Activated CD8-positive, alpha-beta T cell treated with anti-CD3 and anti-CD28 coated beads, Interleukin-2, amount 10 ng/mL, durations not matched to agents 7 days and 5 days (primary cell): ENCODE results near the gene PPP3CB. TPM values are rescaled to one million over a fixed set of nuclear protein-coding genes. Genes with fewer than 3 reads are reported as not detected.
"Not testable (repeated sequence)": the region's sequence is repeated elsewhere in the genome, so short reads cannot be mapped to it uniquely, and the experiment has no call there.

Source experiments
- ATAC-seq: fragments of 150-1000 bp; cut with Tn5 transposase; one replicate; pipeline ENCODE4 v1.10.0; 2021; ENCODE audit warnings: moderate library complexity
- CTCF ChIA-PET: fragments of 350-600 bp; sonication (Branson Sonifier 250); formaldehyde crosslinking; loops from one replicate; lab custom pipeline; 2021; ENCODE audit warnings: antibody characterized with exemption; lab: Charles Lee
- POLR2A ChIA-PET: fragments of 350-600 bp; sonication (Branson Sonifier 250); formaldehyde crosslinking; loops from one replicate; lab custom pipeline; 2021; ENCODE audit warnings: antibody characterized with exemption; lab: Charles Lee
- DNase-seq: peaks from one replicate; pipeline ENCODE4 v3.0.0-alpha.2; 2020
- H3K27ac Mint-ChIP-seq: one replicate; pipeline ENCODE4 v1.8.0; 2021; ENCODE audit warnings: mild to moderate bottlenecking, mixed read lengths
- H3K27me3 Mint-ChIP-seq: one replicate; pipeline ENCODE4 v1.8.0; 2021; ENCODE audit warnings: low read depth, mixed read lengths
- H3K36me3 Mint-ChIP-seq: one replicate; pipeline ENCODE4 v1.8.0; 2021; ENCODE audit warnings: low read depth, mixed read lengths
- H3K4me1 Mint-ChIP-seq: one replicate; pipeline ENCODE4 v1.8.0; 2021; ENCODE audit warnings: low read depth, mixed read lengths
- H3K4me3 Mint-ChIP-seq: one replicate; pipeline ENCODE4 v1.8.0; 2021; ENCODE audit warnings: mild to moderate bottlenecking, mixed read lengths
- H3K9me3 Mint-ChIP-seq: one replicate; pipeline ENCODE4 v1.8.0; 2022; ENCODE audit warnings: mixed read lengths; ENCODE audit not compliant: insufficient read depth
- total RNA-seq, 2 experiments: library from RNA; stranded (reverse); gene quantifications; one replicate each; pipeline ENCODE4 v1.2.3, GENCODE V29; 2021

The PPP3CB gene
- total RNA-seq, 2 experiments from 2014 or later: 38.9 to 41.3 TPM

DNA sequence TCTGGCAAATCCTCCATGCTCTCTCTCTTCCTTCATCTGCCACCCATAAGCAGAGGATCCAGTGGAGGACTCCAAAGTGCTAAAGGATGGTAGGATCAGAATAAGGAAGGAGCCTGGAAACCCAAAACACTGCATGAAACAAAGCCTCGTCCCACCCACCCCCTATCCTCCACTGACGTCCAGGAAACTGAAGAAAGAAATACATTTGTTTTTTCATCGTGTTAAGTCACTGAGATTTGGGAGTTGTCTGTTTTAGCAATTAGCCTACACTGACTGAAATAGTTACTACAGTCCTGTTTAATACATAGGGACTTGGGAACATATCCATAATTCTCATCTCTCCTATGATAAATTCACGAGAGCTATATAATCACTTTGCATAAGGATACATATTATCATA lies 96.8 kb downstream of the PPP3CB start:
- POLR2A ChIA-PET: no interaction called here
- DNase-seq: no peak
- no peak for ATAC-seq
- Mint-ChIP-seq H3K4me3 (no peak overlapping the region), H3K27me3 (no peaks in the 10 kb centered on the region), H3K9me3 (no peaks in the 10 kb centered on the region), H3K4me1 (no peaks in the 10 kb centered on the region), H3K27ac (no peak overlapping the region), H3K36me3 (peaks cover 31% of the 10 kb centered on the region)
- CTCF ChIA-PET: no interaction called here

DNA sequence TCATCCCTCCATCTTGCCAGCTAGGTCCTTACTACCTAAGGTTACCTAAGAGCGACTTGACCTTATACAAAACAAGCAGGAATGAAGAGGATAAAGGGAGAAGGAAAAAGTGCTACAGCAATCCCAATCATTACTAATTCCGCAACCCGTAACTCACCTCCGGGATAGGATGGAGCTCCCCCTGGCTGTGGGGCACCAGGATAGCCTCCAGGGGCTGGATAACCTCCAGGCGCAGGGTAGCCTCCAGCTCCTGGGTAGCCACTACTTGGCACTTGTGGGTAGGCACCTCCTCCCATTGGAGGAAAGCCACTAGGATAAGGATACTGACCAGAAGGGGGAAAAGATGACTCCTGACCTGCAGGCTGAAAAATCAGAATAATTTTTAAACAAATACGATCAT lies 97.8 kb downstream of the PPP3CB start:
- POLR2A ChIA-PET: no interaction called here
- ATAC-seq (no peak), DNase-seq (no peak)
- Mint-ChIP-seq H3K27me3 (no peaks in the 10 kb centered on the region), H3K4me1 (no peaks in the 10 kb centered on the region), H3K9me3 (no peaks in the 10 kb centered on the region), H3K4me3 (no peak overlapping the region), H3K36me3 (peaks cover 38% of the 10 kb centered on the region), H3K27ac (no peak overlapping the region)
- CTCF ChIA-PET: interaction anchor here (1.1 kb wide), 1 partner anchor 18 kb away, joined by 3 read pairs; no protein-coding TSS in a partner anchor

DNA sequence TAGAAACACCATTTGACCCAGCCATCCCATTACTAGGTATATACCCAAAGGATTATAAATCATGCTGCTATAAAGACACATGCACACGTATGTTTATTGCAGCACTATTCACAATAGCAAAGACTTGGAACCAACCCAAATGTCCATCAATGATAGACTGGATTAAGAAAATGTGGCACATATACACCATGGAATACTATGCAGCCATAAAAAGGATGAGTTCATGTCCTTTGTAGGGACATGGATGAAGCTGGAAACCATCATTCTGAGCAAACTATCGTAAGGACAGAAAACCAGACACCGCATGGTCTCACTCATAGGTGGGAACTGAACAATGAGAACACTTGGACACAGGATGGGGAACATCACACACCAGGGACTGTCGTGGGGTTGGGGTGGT lies 101.5 kb downstream of the PPP3CB start:
- peaks cover 56% of the 10 kb centered on the region for H3K36me3 Mint-ChIP-seq
- POLR2A ChIA-PET: interaction anchor here (0.6 kb wide), 1 partner anchor 292 kb away, joined by 3 read pairs; no protein-coding TSS in a partner anchor

DNA sequence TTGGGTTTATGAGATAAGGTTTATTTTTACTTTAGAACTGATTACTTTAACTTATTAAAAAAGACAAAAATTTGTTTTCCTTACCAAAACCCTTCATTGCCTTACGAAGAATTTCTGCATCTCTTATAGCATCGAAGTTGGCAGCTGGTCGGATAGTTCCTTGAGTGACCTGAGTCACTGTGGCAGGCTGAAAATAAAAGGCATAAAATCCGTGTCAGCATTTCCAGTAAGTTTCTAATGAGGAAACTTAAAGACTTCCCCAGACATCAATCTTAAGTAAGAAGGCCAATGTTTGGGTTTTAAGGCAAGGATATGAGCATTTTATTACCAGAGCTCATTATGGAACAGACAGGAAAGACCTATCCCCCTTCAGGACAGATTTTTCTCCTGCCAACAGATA lies 107.6 kb downstream of the PPP3CB start:
- H3K27ac Mint-ChIP-seq: no peak overlapping the region

More for the DNA sequence above, 101.5 kb downstream of the PPP3CB start:
- DNase-seq, CTCF ChIA-PET, ATAC-seq, H3K27ac Mint-ChIP-seq, H3K4me1 Mint-ChIP-seq, H3K27me3 Mint-ChIP-seq, H3K9me3 Mint-ChIP-seq, H3K4me3 Mint-ChIP-seq: not testable (repeated sequence)

DNA sequence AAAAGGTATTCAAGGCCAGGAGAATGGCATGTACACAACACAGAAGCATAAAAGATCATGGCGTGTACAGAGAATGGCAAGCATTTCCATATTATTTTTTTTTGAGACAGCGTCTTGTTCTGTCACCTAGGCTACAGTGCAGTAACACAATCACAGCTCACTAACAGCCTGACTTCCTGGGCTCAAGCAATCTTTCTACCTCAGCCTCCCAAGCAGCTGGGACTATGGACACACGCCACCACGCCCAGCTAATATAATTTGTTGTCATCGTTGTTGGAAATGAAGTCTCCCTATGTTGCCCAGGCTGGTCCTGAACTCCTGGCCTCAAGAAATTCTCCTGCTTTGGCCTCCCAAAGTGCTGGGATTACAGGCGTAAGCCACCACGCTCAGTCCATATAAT lies 109.2 kb downstream of the PPP3CB start:
- Mint-ChIP-seq H3K27ac (no peak overlapping the region), H3K4me1 (no peaks in the 10 kb centered on the region), H3K4me3 (no peak overlapping the region), H3K27me3 (no peaks in the 10 kb centered on the region), H3K9me3 (no peaks in the 10 kb centered on the region), H3K36me3 (peaks cover 57% of the 10 kb centered on the region)
- CTCF ChIA-PET: interaction anchor here (1.0 to 1.2 kb wide), 2 partner anchors 24 to 103 kb away, joined by 3 read pairs; no protein-coding TSS in a partner anchor
- DNase-seq (no peak), ATAC-seq (no peak)
- POLR2A ChIA-PET: interaction anchor here (0.7 kb wide), 1 partner anchor 26 kb away, joined by 5 read pairs; no protein-coding TSS in a partner anchor

More for the DNA sequence above, 107.6 kb downstream of the PPP3CB start:
- Mint-ChIP-seq H3K27me3 (no peaks in the 10 kb centered on the region), H3K36me3 (peaks cover 58% of the 10 kb centered on the region), H3K9me3 (no peaks in the 10 kb centered on the region), H3K4me1 (no peaks in the 10 kb centered on the region), H3K4me3 (no peak overlapping the region)
- CTCF ChIA-PET: no interaction called here
- no peak for DNase-seq
- no peak for ATAC-seq
- POLR2A ChIA-PET: no interaction called here

Other genes starting within 250 kb of the PPP3CB start
- gene DNAJC9, start 248.8 kb downstream of the PPP3CB start, total RNA-seq: 10 to 100 TPM; 70.7 to 71.6 TPM
- 100 to 1,000 TPM in 1 of 2 experiments, 10 to 100 TPM in 1; 97.5 to 103 TPM for gene MRPS16, start 243.4 kb downstream of the PPP3CB start, total RNA-seq
- under 1 TPM; 0.40 to 0.57 TPM for gene CFAP70, start 137.2 kb downstream of the PPP3CB start, total RNA-seq
- gene ANXA7, start 82.0 kb downstream of the PPP3CB start, total RNA-seq: 10 to 100 TPM; 85.0 to 87.1 TPM
- gene MSS51, start 62.5 kb downstream of the PPP3CB start, total RNA-seq: 1 to 10 TPM; 2.9 TPM
- 1 to 10 TPM; 3.7 to 4.3 TPM for gene USP54, start 95.3 kb upstream of the PPP3CB start, total RNA-seq
- not detected for gene MYOZ1, start 145.4 kb upstream of the PPP3CB start, total RNA-seq
- gene SYNPO2L, start 160.0 kb upstream of the PPP3CB start, total RNA-seq: under 1 TPM in 1 of 2 experiments, not detected in 1; 0.05 TPM
- 1 to 10 TPM; 9.3 to 10.0 TPM for gene AGAP5, start 202.1 kb upstream of the PPP3CB start, total RNA-seq
- 10 to 100 TPM; 88.9 to 94.6 TPM for gene SEC24C, start 248.3 kb upstream of the PPP3CB start, total RNA-seq